GM23338 (cell line): ENCODE data around the gene RPN2. TPM values are rescaled to one million over a fixed set of nuclear protein-coding genes. Genes with fewer than 3 reads are reported as not detected.

Experiments
- CREB1 ChIP-seq: fragments of 250-450 bp; sonication (Bioruptor Pico); IDR thresholded peaks from 2 replicates; pipeline ENCODE4 v1.5.0; 2020; ENCODE audit warnings: low read depth, mild to moderate bottlenecking, moderate library complexity
- CTCF ChIP-seq, 2 experiments: fragments of 200-600 bp in 1 of 2; sonication (generic) in 1 of 2; conservative IDR thresholded peaks; 2 replicates each; pipeline versions ENCODE4 v1.5.1 to v1.6.1; 2016 to 2017; ENCODE audit warnings: antibody characterized with exemption in 2 of 2, low read depth in 2 of 2, mild to moderate bottlenecking in 2 of 2, moderate library complexity in 1 of 2
- ETS1 ChIP-seq: IDR thresholded peaks from 2 replicates; pipeline ENCODE4 v1.6.1; 2016; ENCODE audit warnings: antibody characterized with exemption
- EZH2phosphoT487 ChIP-seq: fragments of 200-600 bp; sonication (generic); IDR thresholded peaks from one replicate; pipeline ENCODE4 v1.8.1; 2018; ENCODE audit warnings: antibody characterized with exemption; ENCODE audit not compliant: unreplicated experiment
- JUNB ChIP-seq: IDR thresholded peaks from one replicate; pipeline ENCODE4 v1.6.1; 2016; ENCODE audit warnings: antibody characterized with exemption; ENCODE audit not compliant: unreplicated experiment
- POLR2AphosphoS5 ChIP-seq: IDR thresholded peaks from 2 replicates; pipeline ENCODE4 v1.6.1; 2016; ENCODE audit warnings: antibody characterized with exemption, low read depth
- STAT1 ChIP-seq: IDR thresholded peaks from one replicate; pipeline ENCODE4 v1.6.1; 2016; ENCODE audit warnings: antibody characterized with exemption; ENCODE audit not compliant: unreplicated experiment
- ZNF114 ChIP-seq: fragments of 250-450 bp; sonication (Bioruptor Pico); IDR thresholded peaks from 2 replicates; pipeline ENCODE4 v1.5.0; 2020; ENCODE audit warnings: mild to moderate bottlenecking, moderate library complexity
- ZNF331 ChIP-seq: fragments of 250-450 bp; sonication (Bioruptor Pico); IDR thresholded peaks from 2 replicates; pipeline ENCODE4 v1.5.0; 2020; ENCODE audit warnings: low read depth, mild to moderate bottlenecking, moderate library complexity
- ZNF462 ChIP-seq: fragments of 250-450 bp; sonication (Bioruptor Pico); IDR thresholded peaks from 2 replicates; pipeline ENCODE4 v1.5.0; 2020; ENCODE audit warnings: mild to moderate bottlenecking, moderate library complexity
- polyA plus RNA-seq: library from polyadenylated mRNA; unstranded; fragments of >200 nt; fragmentation: Nextera tagmentation; extraction: Ambion mirVana; gene quantifications from 2 replicates; pipeline ENCODE4 v1.2.1, GENCODE V29; 2016
- total RNA-seq: library from RNA; depleted of rRNA; stranded (reverse); fragments of >200 nt; shearing (Covaris generic); gene quantifications from 2 replicates; pipeline ENCODE4 v1.2.3, GENCODE V29; 2014

Gene RPN2
- total and polyA plus RNA-seq, 2 experiments from 2014 or later, result 244 to 302 TPM

GRCh38 chr20:37200926-37201826 is 22.0 kb downstream of the RPN2 start (continued):
- TF ChIP-seq ZNF462 (CRISPR knock-in tag) (no peak), ZNF331 (CRISPR knock-in tag) (no peak), EZH2phosphoT487 (no peak), CTCF (conservative IDR thresholded peaks at IDR 0.05; ENCODE audit: low read depth in 2 of 2) (no peak), POLR2AphosphoS5 (no peak), ETS1 (no peak), ZNF114 (no peak), CREB1 (CRISPR knock-in tag) (no peak), JUNB (no peak), STAT1 (no peak)
